Dermis microvascular lymphatic vessel endothelial cell (primary cell): ENCODE data around the gene SCP2. TPM values are rescaled to one million over a fixed set of nuclear protein-coding genes. Genes with fewer than 3 reads are reported as not detected.

Experiments
- DNase-seq, 2 donors: peaks; one replicate each; pipeline versions ENCODE4 v3.0.0 to v3.0.0-alpha.2; 2010; ENCODE audit warnings: low read depth in 2 of 2
- total RNA-seq: library from RNA; depleted of rRNA; stranded (reverse); fragments of >200 nt; gene quantifications from 2 replicates; pipeline ENCODE4 v1.2.1, GENCODE V29; 2014

Gene SCP2
- total RNA-seq, 1 donor from 2014 or later, result 100 TPM

DNA sequence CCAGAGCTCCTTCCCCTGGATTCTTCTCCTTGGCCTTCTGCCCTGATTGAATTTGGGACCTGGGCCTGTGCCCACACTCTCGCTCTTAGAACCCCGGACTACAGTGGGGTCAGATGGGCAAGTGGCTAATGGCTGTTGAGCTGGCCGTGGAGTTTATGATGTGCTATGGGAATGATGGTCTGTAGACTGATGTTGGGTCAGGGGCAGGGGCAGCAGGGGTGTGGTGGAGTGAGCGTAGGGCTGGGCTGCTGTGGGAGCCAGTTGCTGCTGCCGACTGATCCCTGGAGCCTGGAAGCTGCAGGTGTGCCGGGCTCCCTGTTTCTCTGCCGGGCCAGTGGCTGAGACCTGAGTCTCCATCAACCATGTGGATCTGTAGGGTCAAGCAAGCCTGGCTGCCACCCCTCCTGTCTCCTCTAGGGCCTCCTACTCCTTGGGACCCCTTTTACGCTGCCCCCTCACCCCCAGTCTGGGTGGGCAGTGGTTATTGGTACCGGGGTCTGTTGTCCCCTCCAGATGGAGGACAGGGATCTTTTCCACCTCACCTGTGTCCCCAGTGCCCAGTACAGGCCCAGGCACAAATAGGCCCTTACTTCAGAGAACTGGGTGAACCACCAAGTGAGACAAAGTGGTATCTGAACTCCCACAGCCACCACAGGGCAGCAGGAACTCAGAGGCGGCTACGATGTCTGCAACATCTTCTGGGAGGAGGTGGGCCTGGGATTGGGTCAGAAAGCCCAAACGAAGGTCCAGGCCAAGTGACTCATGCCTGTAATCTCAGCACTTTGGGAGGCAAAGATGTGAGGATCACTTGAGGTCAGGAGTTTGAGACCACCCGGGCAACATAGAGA is 140.0 kb downstream of the SCP2 start:
- DNase-seq, result no peak

- DNase-seq, result no peak
Observed at GRCh38 chr1:53067886-53068285, 140.8 kb downstream of the SCP2 start.

DNA sequence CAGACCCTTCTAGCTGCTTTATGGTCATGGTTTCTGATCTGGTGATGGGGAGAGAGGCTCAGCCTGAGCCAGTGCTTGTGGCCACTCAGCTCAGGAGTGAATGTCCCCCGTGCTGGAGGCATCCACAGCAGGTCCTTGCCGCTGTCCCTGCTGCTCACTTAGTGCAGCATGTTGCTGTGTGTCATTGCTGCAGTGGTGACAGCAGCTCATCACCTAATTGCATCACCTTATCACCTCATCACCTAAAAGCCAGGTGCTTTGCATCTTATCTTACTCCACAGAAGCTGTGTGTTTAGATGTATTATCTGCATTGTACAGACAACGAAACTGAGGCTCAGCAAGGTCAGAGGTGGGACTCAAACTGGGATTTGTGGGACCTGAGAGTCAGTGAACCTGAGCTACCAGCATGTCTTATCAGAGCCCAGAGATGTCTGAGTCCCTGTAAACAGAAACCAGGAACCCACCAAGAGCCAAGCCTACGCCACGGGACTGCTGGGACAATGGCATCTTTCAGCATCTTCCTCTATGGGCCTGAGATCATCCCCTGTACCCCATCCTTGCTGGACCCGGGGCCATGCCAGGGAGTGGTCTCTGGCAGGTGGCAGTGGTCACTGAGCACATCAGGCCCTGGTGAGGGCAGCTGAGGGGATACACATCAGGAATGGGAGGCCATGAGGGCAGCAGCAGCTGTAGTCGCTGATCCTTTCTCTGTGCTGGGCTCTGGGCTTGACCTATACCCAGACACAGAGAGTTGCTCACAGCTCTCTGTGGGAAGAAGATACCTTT is 141.4 kb downstream of the SCP2 start:
- DNase-seq, result no peak

GRCh38 chr1:53069265-53069662 is 142.2 kb downstream of the SCP2 start:
- DNase-seq, result no peak

DNA sequence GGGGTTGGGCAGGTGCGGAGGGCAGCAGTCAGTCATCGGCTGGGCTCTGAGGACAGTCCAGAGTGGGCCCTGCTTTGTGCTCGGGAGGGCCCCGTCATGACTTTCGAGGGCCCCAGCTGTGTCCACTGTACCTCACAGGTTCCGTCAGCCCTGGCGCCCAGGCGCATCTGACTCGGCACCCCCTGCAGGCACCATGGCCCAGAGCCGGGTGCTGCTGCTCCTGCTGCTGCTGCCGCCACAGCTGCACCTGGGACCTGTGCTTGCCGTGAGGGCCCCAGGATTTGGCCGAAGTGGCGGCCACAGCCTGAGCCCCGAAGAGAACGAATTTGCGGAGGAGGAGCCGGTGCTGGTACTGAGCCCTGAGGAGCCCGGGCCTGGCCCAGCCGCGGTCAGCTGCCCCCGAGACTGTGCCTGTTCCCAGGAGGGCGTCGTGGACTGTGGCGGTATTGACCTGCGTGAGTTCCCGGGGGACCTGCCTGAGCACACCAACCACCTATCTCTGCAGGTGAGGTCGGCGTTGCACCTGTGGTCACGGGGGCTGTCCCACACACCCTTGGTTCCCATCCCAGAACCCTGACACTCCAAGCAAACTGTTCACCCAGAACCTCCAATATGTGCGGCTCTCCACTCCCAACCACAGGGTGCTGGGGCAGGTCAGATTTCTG is 142.7 kb downstream of the SCP2 start:
- DNase-seq, result no peak

DNA sequence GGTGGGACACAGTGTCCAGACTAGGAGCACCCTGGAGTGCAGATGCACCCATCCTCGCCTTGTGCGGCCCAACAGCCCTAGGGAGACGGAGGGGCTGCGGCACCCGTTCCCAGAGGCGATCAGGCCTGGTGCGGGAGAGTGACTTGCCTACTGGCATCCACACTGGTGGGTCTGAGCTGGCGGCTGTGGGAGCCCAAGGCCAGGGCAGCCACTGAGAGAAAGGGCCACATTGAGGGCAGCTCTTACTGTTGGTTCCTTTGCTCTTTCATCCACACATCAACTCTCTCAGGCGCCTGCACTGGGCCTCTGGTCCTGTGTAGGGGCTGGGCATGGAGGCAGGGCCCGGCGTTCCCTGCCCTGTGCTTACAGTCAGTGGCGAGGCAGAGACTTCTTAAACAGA is 143.5 kb downstream of the SCP2 start:
- no peak for DNase-seq

DNA sequence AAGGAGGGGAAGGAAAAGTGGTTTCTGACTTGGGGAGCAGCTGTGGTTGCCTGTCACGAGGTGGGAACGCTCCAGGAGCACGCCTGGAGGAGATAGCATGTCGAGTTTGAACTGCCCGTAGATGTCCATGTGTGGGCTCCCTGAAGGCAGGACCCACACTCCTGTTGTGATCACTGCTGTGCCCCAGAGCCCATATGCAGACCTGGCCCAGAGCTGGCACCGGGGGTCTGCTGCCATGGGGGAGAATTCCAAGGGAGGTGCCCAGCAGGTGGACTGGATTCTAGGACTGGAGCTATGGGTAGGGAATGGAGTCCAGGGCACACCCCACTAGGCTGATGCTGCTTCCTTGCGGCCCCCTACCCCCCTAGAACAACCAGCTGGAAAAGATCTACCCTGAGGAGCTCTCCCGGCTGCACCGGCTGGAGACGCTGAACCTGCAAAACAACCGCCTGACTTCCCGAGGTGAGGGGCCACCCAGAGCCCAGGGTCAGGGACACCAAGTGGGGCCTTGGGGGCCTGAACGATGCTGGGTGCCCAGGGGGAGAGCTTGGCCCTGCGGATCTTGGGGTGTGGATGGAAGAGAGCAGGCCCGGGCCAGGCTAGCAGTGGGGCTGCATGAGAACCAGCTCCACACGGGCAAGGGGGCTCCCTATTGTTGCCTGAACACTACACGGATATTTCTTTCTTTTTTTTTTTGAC is 144.2 kb downstream of the SCP2 start:
- no peak for DNase-seq

- no peak for DNase-seq
Observed at GRCh38 chr1:53071915-53072314, 144.8 kb downstream of the SCP2 start.

DNA sequence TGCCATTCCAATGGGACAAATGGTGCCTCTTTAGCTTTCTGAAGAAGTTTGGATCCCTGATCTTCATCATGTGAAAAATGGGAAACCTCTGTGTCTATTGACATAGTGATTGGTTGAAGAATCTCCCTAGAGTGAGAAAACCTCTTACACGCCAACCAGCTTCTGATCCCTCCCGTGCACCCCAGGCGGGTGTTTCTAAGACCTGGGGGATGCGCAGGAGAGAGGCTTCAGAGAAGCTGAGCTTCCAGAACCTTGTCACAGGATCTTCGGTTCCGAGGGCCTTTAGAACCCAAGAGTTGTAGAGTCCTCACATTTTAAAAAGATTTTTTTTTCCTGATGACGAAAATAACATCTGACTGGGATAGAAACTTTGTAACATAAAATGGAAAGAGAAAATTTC is 146.2 kb downstream of the SCP2 start:
- DNase-seq, result no peak

- DNase-seq, result no peak
Observed at GRCh38 chr1:53073868-53074311, 146.8 kb downstream of the SCP2 start.

DNA sequence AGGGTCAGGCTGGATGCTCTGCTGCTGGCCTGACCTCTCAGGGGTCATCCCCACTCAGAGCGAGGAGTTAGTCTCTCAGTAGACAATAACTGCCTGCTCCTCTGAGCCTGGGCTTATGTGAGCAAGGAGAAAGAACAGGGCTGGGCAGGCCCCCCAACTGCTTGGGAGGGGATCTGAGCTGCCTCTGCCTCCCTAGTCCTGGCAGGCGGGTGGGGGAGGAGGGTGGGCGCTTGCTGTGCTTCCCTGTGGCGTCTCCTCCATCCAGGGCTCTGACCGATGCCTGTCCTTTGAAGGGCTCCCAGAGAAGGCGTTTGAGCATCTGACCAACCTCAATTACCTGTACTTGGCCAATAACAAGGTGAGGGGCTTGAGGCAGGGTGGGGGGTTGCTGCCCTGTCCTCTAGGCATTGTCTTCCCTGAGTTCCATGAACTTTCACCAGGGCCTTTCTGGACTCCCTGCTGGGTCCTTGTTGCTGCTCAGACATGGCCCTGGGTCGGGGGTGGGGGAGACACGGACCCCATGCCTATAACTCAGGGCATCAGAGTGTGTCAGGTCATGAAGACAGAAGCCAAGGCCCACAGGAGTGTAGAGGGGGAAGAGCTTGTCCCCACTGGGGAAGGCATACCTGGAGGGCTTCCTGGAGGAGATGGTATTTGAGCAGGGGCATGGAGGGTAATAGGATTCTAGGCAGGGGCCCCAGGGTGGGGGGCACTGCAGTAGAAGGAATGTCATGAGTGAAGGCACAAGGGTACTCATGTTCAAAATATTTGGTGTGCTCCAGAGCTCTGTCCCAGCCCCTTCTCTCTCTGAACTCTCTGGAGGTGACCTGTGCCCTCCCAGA is 147.5 kb downstream of the SCP2 start:
- DNase-seq, result no peak

- DNase-seq, result no peak
Observed at GRCh38 chr1:53075206-53075605, 148.1 kb downstream of the SCP2 start.

GRCh38 chr1:53075761-53076163 is 148.7 kb downstream of the SCP2 start:
- DNase-seq, result no peak

GRCh38 chr1:53076165-53076564 is 149.1 kb downstream of the SCP2 start:
- DNase-seq, result no peak

DNA sequence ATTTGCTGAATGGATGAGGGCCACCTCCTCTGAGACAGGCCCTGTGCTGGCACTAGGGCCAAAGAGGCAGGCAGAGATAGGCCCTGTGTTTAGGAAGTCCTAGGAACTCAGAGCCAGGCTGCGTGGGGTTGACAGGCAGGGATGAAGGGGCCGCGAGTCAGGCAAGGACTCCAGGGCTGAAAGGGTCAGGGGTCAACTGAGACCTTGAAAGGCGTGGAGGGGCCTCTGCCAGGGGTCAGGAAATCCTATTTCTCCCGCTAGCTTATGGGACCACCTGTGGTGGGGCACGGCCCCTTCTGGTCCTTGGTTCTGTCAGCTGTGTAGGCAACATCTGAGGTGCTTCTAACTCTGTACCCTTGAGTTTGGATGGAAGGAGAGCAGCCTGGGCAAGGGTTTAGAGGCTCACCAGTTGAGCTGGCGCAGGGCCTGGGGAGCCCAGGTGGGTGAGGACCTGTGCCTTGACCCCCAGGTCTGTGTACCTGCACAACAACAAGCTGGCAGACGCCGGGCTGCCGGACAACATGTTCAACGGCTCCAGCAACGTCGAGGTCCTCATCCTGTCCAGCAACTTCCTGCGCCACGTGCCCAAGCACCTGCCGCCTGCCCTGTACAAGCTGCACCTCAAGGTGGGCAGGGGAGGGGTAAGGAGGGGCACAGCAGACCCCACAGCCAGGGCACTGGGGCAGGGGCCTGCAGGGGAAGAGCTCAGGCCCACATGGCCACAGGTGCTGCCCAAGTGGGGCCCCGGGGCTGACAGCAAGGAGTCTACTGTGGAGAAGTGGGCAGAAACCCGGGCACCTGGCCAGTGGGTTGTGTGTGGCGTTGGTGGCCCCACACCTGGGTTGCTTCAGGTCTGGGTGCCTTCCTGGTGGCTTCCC is 149.9 kb downstream of the SCP2 start:
- no peak for DNase-seq

GRCh38 chr1:53077599-53077965 is 150.5 kb downstream of the SCP2 start:
- no peak for DNase-seq

DNA sequence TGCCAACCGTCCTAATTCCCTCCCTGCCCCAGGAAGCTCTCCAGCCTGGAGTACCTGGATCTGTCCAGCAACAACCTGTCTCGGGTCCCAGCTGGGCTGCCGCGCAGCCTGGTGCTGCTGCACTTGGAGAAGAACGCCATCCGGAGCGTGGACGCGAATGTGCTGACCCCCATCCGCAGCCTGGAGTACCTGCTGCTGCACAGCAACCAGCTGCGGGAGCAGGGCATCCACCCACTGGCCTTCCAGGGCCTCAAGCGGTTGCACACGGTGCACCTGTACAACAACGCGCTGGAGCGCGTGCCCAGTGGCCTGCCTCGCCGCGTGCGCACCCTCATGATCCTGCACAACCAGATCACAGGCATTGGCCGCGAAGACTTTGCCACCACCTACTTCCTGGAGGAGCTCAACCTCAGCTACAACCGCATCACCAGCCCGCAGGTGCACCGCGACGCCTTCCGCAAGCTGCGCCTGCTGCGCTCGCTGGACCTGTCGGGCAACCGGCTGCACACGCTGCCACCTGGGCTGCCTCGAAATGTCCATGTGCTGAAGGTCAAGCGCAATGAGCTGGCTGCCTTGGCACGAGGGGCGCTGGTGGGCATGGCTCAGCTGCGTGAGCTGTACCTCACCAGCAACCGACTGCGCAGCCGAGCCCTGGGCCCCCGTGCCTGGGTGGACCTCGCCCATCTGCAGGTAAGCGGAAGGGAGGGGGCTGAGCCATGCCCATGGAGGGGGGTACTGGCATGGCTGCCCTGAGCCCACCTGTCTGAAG is 151.4 kb downstream of the SCP2 start:
- DNase-seq, result no peak

DNA sequence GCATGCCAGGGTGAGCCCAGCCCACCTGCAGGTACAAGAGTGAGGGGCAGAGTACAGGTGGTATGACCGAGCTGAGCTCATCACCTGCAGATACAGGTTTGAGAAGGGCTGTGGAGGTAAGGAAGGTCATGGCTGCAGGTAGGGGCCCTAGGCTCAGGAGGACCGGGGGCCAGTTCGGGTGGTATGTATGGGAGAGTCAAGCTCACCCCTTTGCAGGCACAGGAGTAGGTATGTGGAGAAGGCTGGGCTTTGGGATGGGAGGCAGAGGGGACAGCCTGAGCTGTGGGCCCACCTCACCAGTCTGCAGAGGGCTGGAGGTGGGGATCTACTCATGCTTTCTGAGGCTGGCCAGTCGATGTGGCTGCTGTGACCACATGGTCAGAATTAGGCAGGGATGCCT is 152.2 kb downstream of the SCP2 start:
- no peak for DNase-seq

GRCh38 chr1:53080041-53080440 is 153.0 kb downstream of the SCP2 start:
- no peak for DNase-seq
